ENCODE measurements around the gene ZNF236. TPM values are rescaled to one million over a fixed set of nuclear protein-coding genes. Genes with fewer than 3 reads are reported as not detected.

Gene ZNF236
- total and polyA plus RNA-seq, 2 donors (not counting 1 experiment from before 2014, with no cell fraction given), result 8.9 to 39.5 TPM

DNA sequence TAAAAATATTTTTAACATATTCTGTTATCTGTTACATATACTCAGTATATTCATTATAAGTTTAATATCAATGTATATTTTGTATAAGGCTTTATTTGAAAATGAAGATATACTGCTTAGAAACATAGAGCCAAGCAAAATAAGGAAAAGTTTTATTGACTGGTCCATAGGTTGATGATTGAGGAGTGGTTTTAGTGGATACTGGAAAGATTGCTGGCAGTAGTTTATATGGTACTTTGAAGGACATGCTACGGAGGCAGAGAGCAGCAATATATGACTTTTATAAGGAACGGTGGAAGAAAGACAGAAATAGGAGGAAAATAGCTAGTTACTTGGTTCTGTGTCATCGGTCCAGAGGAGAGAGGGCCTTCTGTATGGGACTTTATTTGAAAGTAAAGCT lies 92.4 kb downstream of the ZNF236 start:
- TF ChIP-seq CTCF (IDR thresholded peaks at IDR 0.05), result no peak
- TF ChIP-seq EZH2 (IDR thresholded peaks at IDR 0.05; ENCODE audit: borderline replicate concordance, insufficient read depth, low read depth, low read length, poor library complexity, severe bottlenecking), result no peak
- H3K79me2 ChIP-seq (ENCODE audit: control insufficient read depth, insufficient read depth, low read length), result no peaks in the 10 kb centered on the region
- H3K4me2 ChIP-seq (replicated peaks; ENCODE audit: low read depth, low read length, poor library complexity, severe bottlenecking), result no peak overlapping the region
- ChIA-PET POLR2A (no interaction called here), CTCF (no interaction called here)
- DNase-seq (no peak), ATAC-seq (ENCODE audit: low read depth) (no peak)
- 67% methylated on average over 3 of the region's 3 CpGs for WGBS (ENCODE audit: insufficient coverage)
- H3K4me1 Mint-ChIP-seq, result peaks cover 11% of the 10 kb centered on the region
- no peaks in the 10 kb centered on the region for H4K20me1 ChIP-seq (ENCODE audit: control insufficient read depth, insufficient read depth, low read length, poor library complexity, severe bottlenecking)
- intact Hi-C loops (cut with micrococcal nuclease), result no loop called here
- H2AFZ ChIP-seq (ENCODE audit: insufficient read depth, low read depth, low read length, poor library complexity, severe bottlenecking), result no peak overlapping the region
- no peaks in the 10 kb centered on the region for H3K4me1 ChIP-seq (ENCODE audit: control insufficient read depth in 2 of 2, insufficient read depth in 2 of 2, low read length in 2 of 2)
- H3K4me3 ChIP-seq (ENCODE audit: control extremely low read depth in 1 of 5, extremely low read depth in 1 of 5, insufficient read depth in 1 of 5, low read depth in 2 of 5, low read length in 4 of 5), result no peak overlapping the region
- no peaks in the 10 kb centered on the region for H3K9me3 ChIP-seq (ENCODE audit: control extremely low read depth in 1 of 3, control insufficient read depth in 2 of 3, insufficient read depth in 1 of 3, low read length in 2 of 3)
- no peak overlapping the region for H3K27ac ChIP-seq (ENCODE audit: low read length in 2 of 2)
- H3K9me3 Mint-ChIP-seq (ENCODE audit: insufficient read depth), result no peaks in the 10 kb centered on the region
- H3K36me3 ChIP-seq (replicated peaks in 1 of 2; ENCODE audit: control extremely low read depth in 1 of 2, control insufficient read depth in 1 of 2, extremely low read depth in 1 of 2, insufficient read depth in 2 of 2, low read length in 1 of 2), result peaks cover 7 to 75% of the 10 kb centered on the region in 2 experiments
- no peak overlapping the region for H3K4me3 Mint-ChIP-seq
- H3K27me3 ChIP-seq (replicated peaks in 1 of 4; ENCODE audit: control extremely low read depth in 1 of 4, control insufficient read depth in 3 of 4, insufficient read depth in 4 of 4, low read length in 3 of 4), result no peaks in the 10 kb centered on the region
- H3K27me3 Mint-ChIP-seq, result no peaks in the 10 kb centered on the region
- H3K27ac Mint-ChIP-seq, result no peak overlapping the region
- H3K9ac ChIP-seq (ENCODE audit: low read length), result no peak overlapping the region

- H3K9me3 Mint-ChIP-seq (ENCODE audit: insufficient read depth), result no peaks in the 10 kb centered on the region
- peaks cover 9 to 74% of the 10 kb centered on the region in 2 experiments for H3K36me3 ChIP-seq (replicated peaks in 1 of 2; ENCODE audit: control extremely low read depth in 1 of 2, control insufficient read depth in 1 of 2, extremely low read depth in 1 of 2, insufficient read depth in 2 of 2, low read length in 1 of 2)
- H3K27ac Mint-ChIP-seq, result no peak overlapping the region
- H3K27me3 ChIP-seq (replicated peaks in 1 of 4; ENCODE audit: control extremely low read depth in 1 of 4, control insufficient read depth in 3 of 4, insufficient read depth in 4 of 4, low read length in 3 of 4), result no peaks in the 10 kb centered on the region
- H3K27me3 Mint-ChIP-seq, result no peaks in the 10 kb centered on the region
- H3K9me3 ChIP-seq (ENCODE audit: control extremely low read depth in 1 of 3, control insufficient read depth in 2 of 3, insufficient read depth in 1 of 3, low read length in 2 of 3), result no peaks in the 10 kb centered on the region
- TF ChIP-seq EZH2 (IDR thresholded peaks at IDR 0.05; ENCODE audit: borderline replicate concordance, insufficient read depth, low read depth, low read length, poor library complexity, severe bottlenecking) (no peak), CTCF (IDR thresholded peaks at IDR 0.05) (no peak)
- H3K79me2 ChIP-seq (ENCODE audit: control insufficient read depth, insufficient read depth, low read length), result no peaks in the 10 kb centered on the region
- H3K9ac ChIP-seq (ENCODE audit: low read length), result no peak overlapping the region
- H4K20me1 ChIP-seq (ENCODE audit: control insufficient read depth, insufficient read depth, low read length, poor library complexity, severe bottlenecking), result no peaks in the 10 kb centered on the region
- 100% methylated on average over 2 of the region's 5 CpGs for WGBS (ENCODE audit: insufficient coverage)
- no peak overlapping the region for H3K27ac ChIP-seq (ENCODE audit: low read length in 2 of 2)
- H3K4me3 ChIP-seq (ENCODE audit: control extremely low read depth in 1 of 5, extremely low read depth in 1 of 5, insufficient read depth in 1 of 5, low read depth in 2 of 5, low read length in 4 of 5), result no peak overlapping the region
- H3K4me2 ChIP-seq (replicated peaks; ENCODE audit: low read depth, low read length, poor library complexity, severe bottlenecking), result no peak overlapping the region
- H3K4me3 Mint-ChIP-seq, result no peak overlapping the region
- H2AFZ ChIP-seq (ENCODE audit: insufficient read depth, low read depth, low read length, poor library complexity, severe bottlenecking), result no peak overlapping the region
- no peaks in the 10 kb centered on the region for H3K4me1 ChIP-seq (ENCODE audit: control insufficient read depth in 2 of 2, insufficient read depth in 2 of 2, low read length in 2 of 2)
- no peak for DNase-seq
- H3K4me1 Mint-ChIP-seq, result peaks cover 11% of the 10 kb centered on the region
- POLR2A ChIA-PET, result no interaction called here
- no peak for ATAC-seq (ENCODE audit: low read depth)
- intact Hi-C loops (cut with micrococcal nuclease), result no loop called here
- CTCF ChIA-PET, result no interaction called here
Observed at GRCh38 chr18:76915456-76915855, 93.1 kb downstream of the ZNF236 start.
